ENCODE data around the gene TBXA2R.

DNA sequence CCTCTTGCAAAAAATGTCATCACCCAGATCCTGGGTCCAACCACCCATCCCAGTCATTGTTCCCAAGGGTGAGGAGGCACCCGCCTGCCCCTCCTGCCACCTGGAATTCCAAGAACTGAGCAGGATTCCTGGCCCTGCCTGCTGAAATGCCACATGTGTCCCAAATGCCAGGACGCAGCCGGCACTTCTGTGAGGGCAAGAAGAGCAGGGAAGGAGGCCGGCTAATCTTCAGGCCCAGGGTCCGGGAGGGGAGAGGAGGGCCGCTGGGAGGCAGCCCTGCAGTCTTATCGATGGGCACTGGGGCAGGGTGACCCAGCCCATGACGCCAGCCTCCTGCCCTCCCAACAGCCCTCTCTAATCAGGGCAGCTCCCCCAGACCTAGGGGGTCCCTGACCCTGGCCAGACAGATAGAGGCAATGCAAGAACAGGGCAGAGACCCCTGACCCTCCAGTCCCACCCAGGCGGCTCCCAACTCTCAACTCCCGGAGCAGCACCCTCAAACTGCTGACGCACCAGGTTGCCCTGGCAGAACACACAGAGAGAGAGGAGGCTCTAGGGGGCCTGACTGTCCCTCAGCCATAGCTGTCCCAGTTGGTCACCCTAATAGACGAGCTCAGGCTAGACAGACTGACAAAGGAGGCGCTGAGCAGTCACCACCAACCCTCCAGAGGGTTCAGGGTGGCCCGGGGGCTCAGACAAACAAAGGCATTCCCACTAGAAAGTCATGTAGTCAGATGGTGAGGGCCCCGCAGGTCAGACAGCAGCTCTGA, 50.8 kb downstream of the TBXA2R start:
- TF ChIP-seq CTCF (IDR thresholded peaks at IDR 0.05; ENCODE audit: low read depth, low read length, missing input control) (no peak), RAD21 (IDR thresholded peaks at IDR 0.05) (no peak), SP1 (IDR thresholded peaks at IDR 0.05) (no peak), TAF1 (conservative IDR thresholded peaks at IDR 0.05) (no peak), REST (IDR thresholded peaks at IDR 0.05) (no peak), JUND (IDR thresholded peaks at IDR 0.05) (no peak), MAX (IDR thresholded peaks at IDR 0.05) (no peak), ZBTB33 (IDR thresholded peaks at IDR 0.05) (no peak), YY1 (IDR thresholded peaks at IDR 0.05) (no peak)

Data from liver (tissue), 3 donors.